ENCODE measurements around the gene DCUN1D2.

DNA sequence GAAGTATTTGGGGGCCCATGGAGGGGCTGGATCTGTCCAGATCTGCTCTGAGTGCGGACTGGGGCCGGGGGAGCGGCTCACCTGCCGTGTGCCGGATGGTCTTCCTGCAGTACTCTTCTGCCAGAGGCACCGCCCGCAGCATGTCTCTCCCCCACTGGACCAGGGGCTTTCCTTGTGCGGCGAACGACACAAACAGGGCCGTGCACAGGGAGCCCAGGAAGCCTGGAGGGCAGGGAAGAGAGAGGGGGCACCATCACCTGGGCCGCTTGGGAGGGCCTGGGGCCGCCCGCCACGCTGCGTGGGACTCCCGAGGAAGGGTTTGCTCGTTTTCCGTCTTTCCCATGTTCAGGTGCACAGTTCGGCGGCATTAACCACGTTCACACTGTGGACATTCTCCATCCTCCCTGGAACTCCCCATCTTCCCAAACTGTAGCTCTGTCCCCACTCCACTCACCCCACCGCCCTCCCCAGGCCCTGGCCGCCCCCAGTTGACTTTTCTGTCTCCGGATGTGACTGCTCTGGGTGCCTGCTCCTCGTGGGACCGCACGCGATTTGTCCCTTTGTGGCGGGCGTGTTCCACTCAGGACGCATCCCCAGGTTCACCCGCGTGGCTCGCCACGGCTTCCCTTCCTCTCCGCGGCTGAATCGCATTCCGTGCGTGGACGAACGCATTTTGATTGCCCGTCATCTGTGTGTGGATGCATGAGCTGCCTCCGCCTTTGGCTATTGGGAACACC, 61.5 kb downstream of the DCUN1D2 start:
- TF ChIP-seq POLR2A (IDR thresholded peaks at IDR 0.05; ENCODE audit: low read depth, low read length) (no peak), NFXL1 (IDR thresholded peaks at IDR 0.05; ENCODE audit: borderline replicate concordance) (no peak), EZH2 (IDR thresholded peaks at IDR 0.05; ENCODE audit: borderline replicate concordance, control insufficient read depth, low read depth, low read length) (no peak), GABPA (IDR thresholded peaks at IDR 0.05; ENCODE audit: low read depth) (no peak), POLR2AphosphoS5 (IDR thresholded peaks at IDR 0.05; ENCODE audit: low read length) (no peak), MLLT1 (IDR thresholded peaks at IDR 0.05) (no peak), RFX5 (IDR thresholded peaks at IDR 0.05; ENCODE audit: low read depth, low read length) (no peak), ZNF24 (IDR thresholded peaks at IDR 0.05) (no peak), BRCA1 (IDR thresholded peaks at IDR 0.05; ENCODE audit: low read depth, low read length) (no peak), SMC3 (IDR thresholded peaks at IDR 0.05; ENCODE audit: borderline replicate concordance, low read length) (no peak), NR2C2 (IDR thresholded peaks at IDR 0.05; ENCODE audit: borderline replicate concordance, control insufficient read depth, insufficient read length, low read depth) (no peak)
- TF ChIP-seq, protein P1, sequence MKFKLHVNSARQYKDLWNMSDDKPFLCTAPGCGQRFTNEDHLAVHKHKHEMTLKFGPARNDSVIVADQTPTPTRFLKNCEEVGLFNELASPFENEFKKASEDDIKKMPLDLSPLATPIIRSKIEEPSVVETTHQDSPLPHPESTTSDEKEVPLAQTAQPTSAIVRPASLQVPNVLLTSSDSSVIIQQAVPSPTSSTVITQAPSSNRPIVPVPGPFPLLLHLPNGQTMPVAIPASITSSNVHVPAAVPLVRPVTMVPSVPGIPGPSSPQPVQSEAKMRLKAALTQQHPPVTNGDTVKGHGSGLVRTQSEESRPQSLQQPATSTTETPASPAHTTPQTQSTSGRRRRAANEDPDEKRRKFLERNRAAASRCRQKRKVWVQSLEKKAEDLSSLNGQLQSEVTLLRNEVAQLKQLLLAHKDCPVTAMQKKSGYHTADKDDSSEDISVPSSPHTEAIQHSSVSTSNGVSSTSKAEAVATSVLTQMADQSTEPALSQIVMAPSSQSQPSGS (IDR thresholded peaks at IDR 0.05; ENCODE audit: low read length) = no peak
- TF ChIP-seq, protein P2, sequence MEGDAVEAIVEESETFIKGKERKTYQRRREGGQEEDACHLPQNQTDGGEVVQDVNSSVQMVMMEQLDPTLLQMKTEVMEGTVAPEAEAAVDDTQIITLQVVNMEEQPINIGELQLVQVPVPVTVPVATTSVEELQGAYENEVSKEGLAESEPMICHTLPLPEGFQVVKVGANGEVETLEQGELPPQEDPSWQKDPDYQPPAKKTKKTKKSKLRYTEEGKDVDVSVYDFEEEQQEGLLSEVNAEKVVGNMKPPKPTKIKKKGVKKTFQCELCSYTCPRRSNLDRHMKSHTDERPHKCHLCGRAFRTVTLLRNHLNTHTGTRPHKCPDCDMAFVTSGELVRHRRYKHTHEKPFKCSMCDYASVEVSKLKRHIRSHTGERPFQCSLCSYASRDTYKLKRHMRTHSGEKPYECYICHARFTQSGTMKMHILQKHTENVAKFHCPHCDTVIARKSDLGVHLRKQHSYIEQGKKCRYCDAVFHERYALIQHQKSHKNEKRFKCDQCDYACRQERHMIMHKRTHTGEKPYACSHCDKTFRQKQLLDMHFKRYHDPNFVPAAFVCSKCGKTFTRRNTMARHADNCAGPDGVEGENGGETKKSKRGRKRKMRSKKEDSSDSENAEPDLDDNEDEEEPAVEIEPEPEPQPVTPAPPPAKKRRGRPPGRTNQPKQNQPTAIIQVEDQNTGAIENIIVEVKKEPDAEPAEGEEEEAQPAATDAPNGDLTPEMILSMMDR (IDR thresholded peaks at IDR 0.05 in 2 of 3, conservative IDR thresholded peaks at IDR 0.05 in 1 of 3; ENCODE audit: control insufficient read depth in 2 of 3, extremely low read depth in 1 of 3, insufficient read depth in 1 of 3, low read depth in 3 of 3, low read length in 3 of 3) = no peak
